ENCODE measurements around the gene M1AP.
"Not testable (repeated sequence)": the region's sequence is repeated elsewhere in the genome, so short reads cannot be mapped to it uniquely, and the experiment has no call there.

Gene M1AP

DNA sequence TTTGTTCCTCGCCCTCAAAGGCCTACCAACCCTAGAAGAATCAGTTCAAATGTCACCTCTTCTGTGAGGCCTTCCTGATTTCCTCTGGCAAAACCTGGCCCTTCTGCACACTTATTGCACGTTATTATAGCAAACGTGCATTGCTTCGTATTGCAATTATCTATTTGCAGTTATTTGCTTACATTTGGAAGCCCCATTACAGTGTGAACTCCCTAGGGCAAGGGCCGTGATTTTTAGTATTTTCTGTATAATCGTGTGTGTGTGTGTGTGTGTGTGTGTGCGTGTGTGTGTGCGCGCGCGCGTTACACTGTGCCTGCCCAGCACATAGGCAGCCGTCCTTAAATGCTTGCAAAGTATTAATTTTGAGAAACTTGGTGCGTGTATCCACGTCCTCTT, 5.5 kb upstream of the M1AP start:
- no peak for DNase-seq (ENCODE audit: low read depth)

DNA sequence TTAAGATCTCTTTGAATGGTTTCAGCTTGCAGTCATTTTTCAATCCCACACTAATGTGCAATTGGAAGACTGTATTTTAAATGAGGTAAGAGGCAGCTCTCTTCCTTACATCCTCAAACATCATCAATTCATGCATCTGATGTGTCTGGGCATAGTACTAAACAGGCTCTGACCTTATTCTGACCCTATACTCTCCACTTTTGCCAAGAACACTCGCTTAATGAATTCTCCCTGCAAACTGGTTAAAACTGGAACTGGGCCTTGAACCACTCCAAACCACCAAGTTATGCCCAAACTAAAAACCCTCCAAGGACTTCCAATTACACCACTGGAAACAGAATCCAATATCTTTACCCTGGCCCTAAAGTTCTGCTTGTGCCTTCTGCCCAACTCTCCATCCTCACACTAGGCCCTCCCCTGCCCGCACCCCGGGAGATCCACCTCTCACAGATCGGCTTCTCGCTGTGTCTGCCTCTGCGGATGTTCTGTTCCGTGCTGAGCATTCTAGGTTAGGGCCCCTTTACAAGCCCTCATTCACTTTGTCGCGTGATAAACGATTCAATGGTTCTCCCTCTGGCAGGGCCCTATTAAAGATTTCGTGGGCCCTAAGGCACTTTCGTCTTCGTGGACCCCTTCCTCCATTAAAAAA, 1.2 kb downstream of the M1AP start:
- DNase-seq (ENCODE audit: low read depth), result no peak

- DNase-seq (ENCODE audit: low read depth), result no peak
These were observed 1.9 kb downstream of the M1AP start for GRCh38 chr2:74646201-74646600.

DNA sequence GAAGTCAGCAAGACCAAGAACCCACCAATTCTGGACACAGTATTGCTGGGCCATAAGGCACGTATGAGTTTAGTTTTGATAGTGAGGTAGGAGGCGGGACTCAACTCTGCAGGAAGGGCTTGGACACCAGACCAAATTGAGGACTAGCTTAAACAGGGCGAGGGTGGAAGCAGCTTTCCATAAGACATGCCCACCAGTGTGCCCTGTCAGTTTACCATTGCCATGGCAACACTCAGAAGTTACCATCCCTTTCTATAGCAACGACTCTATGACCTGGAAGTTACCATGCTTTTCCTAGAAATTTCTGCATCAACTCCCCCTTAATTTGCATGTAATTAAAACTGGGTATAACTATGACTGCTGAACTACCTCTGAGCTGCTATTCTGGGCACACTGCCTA, 2.8 kb downstream of the M1AP start:
- DNase-seq (ENCODE audit: low read depth), result no peak

- no peak for DNase-seq (ENCODE audit: low read depth)
These were observed 8.6 kb downstream of the M1AP start for GRCh38 chr2:74639550-74639949.

GRCh38 chr2:74632939-74633312, 15.2 kb downstream of the M1AP start:
- DNase-seq (ENCODE audit: low read depth), result no peak

DNA sequence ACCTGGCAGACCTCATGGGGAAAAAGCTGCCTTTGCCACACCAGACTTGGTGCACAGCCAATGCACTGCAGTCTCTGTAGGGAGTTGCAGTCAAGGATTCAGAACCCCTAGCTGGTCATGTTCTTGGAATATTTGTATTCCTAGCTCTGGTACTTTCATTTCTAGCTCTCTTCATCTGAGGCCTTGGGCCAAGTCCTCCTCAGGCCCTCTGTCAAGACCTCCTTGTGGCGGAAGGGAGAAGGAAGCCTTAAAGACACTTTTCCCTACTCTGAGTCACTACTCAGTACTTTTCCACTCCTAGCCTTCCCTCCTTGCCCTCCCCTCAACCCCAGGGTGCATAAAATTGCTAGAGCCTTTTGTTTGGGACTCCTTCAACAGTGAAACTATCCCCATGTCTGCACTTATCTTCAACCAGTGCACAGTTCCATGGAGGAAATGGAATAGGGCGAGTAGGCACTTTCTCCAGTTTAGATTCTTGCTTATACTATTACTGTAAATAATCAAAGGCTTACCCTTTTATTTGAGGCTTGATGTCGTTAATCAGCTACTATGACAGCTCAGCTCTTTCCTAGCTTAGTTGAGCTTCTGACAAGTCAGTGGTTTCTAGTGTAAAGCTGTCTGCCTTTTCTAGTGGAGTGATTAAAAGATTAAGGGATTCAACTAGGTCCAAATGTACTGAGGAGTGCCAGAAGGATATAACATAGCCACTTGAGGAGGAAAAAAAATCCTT, 15.8 kb downstream of the M1AP start:
- DNase-seq (ENCODE audit: low read depth), result no peak

DNA sequence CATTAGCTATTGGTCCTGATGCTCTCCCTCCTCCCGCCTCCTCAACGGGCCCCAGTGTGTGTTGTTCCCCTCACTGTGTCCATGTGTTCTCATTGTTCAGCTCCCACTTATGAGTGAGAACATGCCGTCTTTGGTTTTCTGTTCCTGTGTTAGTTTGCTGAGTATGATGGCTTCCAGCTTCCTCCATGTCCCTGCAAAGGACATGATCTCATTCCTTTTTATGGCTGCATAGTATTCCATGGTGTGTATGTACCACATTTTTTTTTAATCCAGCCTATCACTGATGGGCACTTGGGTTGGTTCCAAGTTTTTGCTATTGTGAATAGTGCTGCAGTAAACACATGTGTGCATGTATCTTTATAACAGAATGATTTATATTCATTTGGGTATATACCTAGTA, 17.7 kb downstream of the M1AP start:
- not testable (repeated sequence) for DNase-seq (ENCODE audit: low read depth)

- no peak for DNase-seq (ENCODE audit: low read depth)
These were observed 19.5 kb downstream of the M1AP start for GRCh38 chr2:74628538-74629105.

DNA sequence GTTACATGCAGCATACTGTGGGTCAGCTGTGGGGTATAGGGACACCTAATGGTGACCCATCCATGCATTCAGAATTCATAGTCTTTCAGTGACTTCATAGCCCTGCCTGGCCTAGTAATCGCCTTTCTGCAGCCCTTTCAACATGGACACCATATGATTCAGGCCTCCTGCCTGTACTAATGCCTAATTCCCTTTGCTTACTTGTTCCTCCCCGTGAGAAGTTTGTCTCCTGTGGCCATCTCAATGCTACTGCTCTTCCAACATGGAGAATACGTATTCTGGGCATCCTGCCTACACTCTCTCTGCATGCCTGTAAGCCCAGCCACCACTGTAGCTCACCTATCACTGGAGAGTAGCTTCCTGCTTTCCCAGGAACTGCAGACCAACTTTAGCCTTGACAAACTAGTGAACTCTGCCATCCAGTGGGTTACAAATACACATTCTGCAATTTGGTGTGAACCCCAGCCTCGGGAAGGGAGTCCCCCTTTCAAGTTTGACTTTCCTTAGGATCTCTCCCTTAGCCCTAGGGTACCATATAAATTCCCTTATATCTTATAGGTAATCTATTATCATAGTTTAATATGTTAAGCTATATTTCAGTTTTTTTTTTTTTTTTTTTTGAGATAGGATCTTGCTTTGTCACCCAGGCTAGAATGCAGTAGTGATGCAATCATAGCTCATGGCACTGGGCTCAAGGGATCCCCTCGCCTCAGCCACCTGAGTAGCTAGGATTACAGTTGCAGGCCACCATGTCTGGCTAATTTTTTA, 22.3 kb downstream of the M1AP start:
- DNase-seq (ENCODE audit: low read depth), result no peak

DNA sequence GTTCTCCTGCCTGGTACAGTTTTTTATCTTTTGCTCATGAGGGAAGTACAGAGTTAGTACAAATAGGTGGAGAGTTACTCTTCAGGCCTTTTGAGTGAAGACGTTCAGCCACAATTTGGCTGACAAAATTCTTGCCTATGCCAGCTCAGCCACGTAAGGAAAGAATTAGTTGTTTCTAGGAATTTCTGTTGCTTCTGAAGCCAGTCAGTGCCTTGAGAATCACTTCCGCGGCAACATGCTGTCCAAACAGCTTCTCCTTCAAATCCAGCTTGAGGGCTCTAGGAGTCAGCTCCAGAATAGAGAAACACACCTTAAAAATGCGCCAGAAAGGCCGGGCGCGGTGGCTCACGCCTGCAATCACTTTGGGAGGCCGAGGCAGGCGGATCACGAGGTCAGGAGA, 27.5 kb downstream of the M1AP start:
- no peak for DNase-seq (ENCODE audit: low read depth)

DNA sequence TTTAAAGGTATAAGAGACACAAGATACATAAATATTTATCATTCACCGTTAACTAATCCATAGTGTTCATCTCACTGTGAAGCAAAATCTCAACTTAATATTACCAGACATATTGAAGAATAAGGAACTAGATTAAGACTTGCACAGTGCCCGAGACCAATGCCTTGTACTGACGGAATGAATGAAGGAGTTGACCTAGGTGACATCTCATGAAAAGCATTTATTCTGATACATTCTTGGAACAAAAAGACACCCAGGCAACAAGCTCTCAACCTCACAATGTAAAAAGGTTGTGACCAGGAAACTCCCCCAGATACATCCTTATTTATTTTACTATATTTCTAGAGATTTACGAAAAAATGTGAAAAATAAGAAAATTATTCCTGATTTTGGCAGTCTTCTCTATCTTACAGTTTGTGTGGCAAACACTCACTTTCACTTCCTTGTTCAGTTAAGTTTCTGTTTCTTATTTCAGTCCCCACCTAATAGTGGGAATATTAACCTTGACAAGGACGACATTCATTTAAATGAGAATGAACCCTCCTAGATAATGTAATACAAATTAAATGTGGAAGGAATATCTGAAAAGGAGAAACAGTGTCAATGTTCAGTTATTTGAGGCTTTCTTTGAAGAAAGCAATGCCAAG, 28.4 kb downstream of the M1AP start:
- no peak for DNase-seq (ENCODE audit: low read depth)

- no peak for DNase-seq (ENCODE audit: low read depth)
These were observed 29.6 kb downstream of the M1AP start for GRCh38 chr2:74618410-74619083.

DNA sequence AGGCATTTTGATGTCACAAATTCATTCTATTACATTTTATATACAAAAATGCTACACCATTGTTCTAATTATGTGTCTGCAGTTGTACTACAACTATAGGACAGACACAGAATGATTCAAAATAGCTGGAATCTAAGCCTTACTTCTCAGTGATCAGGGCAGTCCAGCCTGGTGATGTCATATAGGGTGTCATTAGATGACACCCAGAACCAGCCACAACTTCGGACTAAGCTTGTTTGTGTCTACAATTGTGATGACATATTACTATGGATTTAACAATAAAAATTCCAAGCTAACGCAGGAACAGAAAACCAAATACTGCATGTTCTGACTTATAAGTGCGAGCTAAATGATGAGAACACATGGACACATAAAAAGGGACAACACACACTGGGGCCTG, 31.0 kb downstream of the M1AP start:
- no peak for DNase-seq (ENCODE audit: low read depth)

GRCh38 chr2:74606927-74607326, 41.2 kb downstream of the M1AP start:
- no peak for DNase-seq (ENCODE audit: low read depth)

GRCh38 chr2:74603282-74604000, 44.7 kb downstream of the M1AP start:
- no peak for DNase-seq (ENCODE audit: low read depth)

GRCh38 chr2:74602586-74603281, 45.4 kb downstream of the M1AP start:
- DNase-seq (ENCODE audit: low read depth), result no peak

- no peak for DNase-seq (ENCODE audit: low read depth)
These were observed 48.5 kb downstream of the M1AP start for GRCh38 chr2:74599676-74600075.

DNA sequence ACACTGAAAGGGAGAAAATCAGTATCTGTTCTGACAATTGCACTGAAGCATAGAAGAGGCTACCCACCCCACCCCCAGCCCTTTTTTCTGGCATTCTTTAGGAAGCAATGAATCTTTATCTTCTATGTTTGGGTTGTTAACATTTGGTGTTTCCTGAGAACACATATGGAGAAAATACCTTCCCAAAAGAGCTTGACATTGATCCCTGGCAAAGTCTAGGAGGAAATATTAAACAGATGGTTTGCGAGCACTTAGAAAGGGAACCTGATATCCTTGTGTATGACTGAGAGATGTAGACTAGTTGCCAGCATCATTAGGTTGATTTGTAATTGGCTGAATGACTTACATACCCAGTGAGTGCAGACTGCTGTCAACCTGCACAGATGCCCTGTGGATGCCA, 50.7 kb downstream of the M1AP start:
- DNase-seq (ENCODE audit: low read depth), result no peak

DNA sequence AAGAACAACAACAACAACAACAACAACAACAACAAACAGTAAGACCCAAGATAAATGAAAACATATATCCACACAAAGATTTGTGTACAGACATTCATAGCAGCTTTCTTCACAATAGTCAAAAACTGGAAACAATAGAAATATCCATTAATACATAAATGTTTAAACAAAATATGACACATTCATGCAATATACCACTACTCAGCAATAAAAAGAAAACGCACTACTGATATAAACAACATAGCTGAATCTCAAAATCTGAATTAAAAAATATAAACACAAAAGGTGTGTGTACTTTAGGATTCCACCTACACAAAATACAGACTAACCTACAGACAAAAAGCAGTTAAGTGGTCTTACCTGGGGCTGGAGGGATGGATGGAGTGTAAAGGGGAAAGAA, 51.5 kb downstream of the M1AP start:
- no peak for DNase-seq (ENCODE audit: low read depth)
